Epidermal melanocyte (primary cell): ENCODE data around the gene FAT3.

Source experiments
- DNase-seq: peaks from one replicate; pipeline ENCODE4 v3.0.0; 2011; ENCODE audit warnings: low spot score; ENCODE audit not compliant: insufficient read length

FAT3 gene

GRCh38 chr11:92227959-92228935 lies 3.6 kb downstream of the FAT3 start:
- DNase-seq, result no peak

- no peak for DNase-seq
Observed at GRCh38 chr11:92236856-92237255, 12.2 kb downstream of the FAT3 start.

GRCh38 chr11:92240916-92241315 lies 16.3 kb downstream of the FAT3 start:
- no peak for DNase-seq

GRCh38 chr11:92245700-92246271 lies 21.2 kb downstream of the FAT3 start:
- DNase-seq, result no peak

GRCh38 chr11:92246630-92247029 lies 22.0 kb downstream of the FAT3 start:
- no peak for DNase-seq

- DNase-seq, result no peak
Observed at GRCh38 chr11:92249156-92249753, 24.6 kb downstream of the FAT3 start.

GRCh38 chr11:92251980-92252379 lies 27.4 kb downstream of the FAT3 start:
- no peak for DNase-seq

GRCh38 chr11:92253421-92253820 lies 28.8 kb downstream of the FAT3 start:
- DNase-seq, result no peak

GRCh38 chr11:92253945-92254344 lies 29.3 kb downstream of the FAT3 start:
- DNase-seq, result no peak

- no peak for DNase-seq
Observed at GRCh38 chr11:92257536-92257935, 32.9 kb downstream of the FAT3 start.

GRCh38 chr11:92259861-92260260 lies 35.2 kb downstream of the FAT3 start:
- DNase-seq, result no peak

- no peak for DNase-seq
Observed at GRCh38 chr11:92264350-92264749, 39.7 kb downstream of the FAT3 start.

- DNase-seq, result no peak
Observed at GRCh38 chr11:92266806-92267205, 42.2 kb downstream of the FAT3 start.

GRCh38 chr11:92267278-92267677 lies 42.7 kb downstream of the FAT3 start:
- no peak for DNase-seq

- no peak for DNase-seq
Observed at GRCh38 chr11:92267968-92268367, 43.4 kb downstream of the FAT3 start.

- no peak for DNase-seq
Observed at GRCh38 chr11:92268546-92268945, 43.9 kb downstream of the FAT3 start.

GRCh38 chr11:92269021-92269420 lies 44.4 kb downstream of the FAT3 start:
- no peak for DNase-seq

- DNase-seq, result no peak
Observed at GRCh38 chr11:92269841-92270240, 45.2 kb downstream of the FAT3 start.

- DNase-seq, result no peak
Observed at GRCh38 chr11:92272651-92273050, 48.0 kb downstream of the FAT3 start.
